GM12892 (cell line): Measurements from ENCODE around the gene KIRREL3.
A peak's percentile ranks its signal among the peaks of the same experiment; 100 is the strongest.

Experiments
- DNase-seq: peaks from one replicate; pipeline ENCODE4 v3.0.0; 2011; ENCODE audit not compliant: insufficient read length
- FAIRE-seq: peaks from 2 replicates; lab custom pipeline; 2011; peaks lifted over from hg19 to GRCh38; lab: Jason Lieb, UNC
- POLR2A ChIP-seq: IDR thresholded peaks from 2 replicates; pipeline ENCODE4 v1.6.1; 2011; ENCODE audit warnings: low read depth, low read length, control low read depth
- POLR2AphosphoS5 ChIP-seq: IDR thresholded peaks from 2 replicates; pipeline ENCODE4 v1.6.1; 2011; ENCODE audit warnings: low read depth, low read length, control low read depth
- TAF1 ChIP-seq: IDR thresholded peaks from 2 replicates; pipeline ENCODE4 v1.6.1; 2011; ENCODE audit warnings: low read depth, mild to moderate bottlenecking, control low read depth, low read length, borderline replicate concordance

The KIRREL3 gene

DNA sequence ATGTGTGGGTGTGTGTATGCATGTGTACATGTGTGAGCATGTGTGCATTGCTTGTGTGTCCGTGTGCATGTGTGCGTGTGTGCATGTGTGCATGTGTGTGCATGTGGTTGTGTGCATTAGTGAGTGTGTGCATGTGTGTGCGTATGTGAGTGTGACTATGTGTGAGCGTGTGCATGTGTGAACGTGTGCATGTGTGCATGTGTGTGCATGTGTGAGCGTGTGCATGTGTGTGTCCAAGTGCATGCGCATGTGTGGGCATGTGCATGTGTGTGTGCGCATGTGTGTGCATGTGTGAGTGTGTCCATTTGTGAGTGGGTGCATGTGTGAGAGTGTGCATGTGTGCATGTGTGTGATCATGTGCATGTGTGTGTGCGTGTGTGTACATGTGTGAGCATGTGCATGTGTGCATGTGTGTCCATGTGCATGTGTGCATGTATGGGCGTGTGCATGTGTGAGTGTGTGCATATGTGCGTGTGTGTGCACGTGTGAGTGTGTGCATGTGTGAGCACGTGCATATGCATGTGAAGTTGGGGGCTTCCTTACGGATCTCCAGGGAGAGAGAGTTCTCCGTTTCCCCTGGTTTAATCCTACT lies 549.3 kb downstream of the KIRREL3 start:
- no peak for TF ChIP-seq TAF1
- TF ChIP-seq POLR2A = no peak
- no peak for TF ChIP-seq POLR2AphosphoS5
- DNase-seq (no peak), FAIRE-seq (no peak)

DNA sequence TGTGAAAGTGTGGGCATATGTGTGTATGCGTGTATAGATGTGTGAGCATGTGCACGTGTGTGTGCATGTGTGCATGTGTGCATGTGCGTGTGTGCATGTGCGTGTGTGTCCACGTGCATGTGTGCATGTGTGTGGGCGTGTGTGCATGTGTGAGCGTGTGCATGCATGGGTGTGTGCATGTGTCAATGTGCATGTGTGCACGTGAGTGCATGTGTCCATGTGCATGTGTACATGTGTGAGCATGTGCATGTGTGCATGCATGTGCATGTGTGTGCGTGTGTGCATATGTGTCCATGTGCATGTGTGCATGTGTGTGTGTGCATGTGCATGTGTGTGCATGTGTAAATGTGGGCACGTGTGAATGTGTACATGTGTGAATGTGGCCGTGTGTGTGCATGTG lies 549.8 kb downstream of the KIRREL3 start:
- no peak for TF ChIP-seq POLR2A
- no peak for TF ChIP-seq POLR2AphosphoS5
- no peak for TF ChIP-seq TAF1
- no peak for DNase-seq
- peak; percentile 63 for FAIRE-seq

DNA sequence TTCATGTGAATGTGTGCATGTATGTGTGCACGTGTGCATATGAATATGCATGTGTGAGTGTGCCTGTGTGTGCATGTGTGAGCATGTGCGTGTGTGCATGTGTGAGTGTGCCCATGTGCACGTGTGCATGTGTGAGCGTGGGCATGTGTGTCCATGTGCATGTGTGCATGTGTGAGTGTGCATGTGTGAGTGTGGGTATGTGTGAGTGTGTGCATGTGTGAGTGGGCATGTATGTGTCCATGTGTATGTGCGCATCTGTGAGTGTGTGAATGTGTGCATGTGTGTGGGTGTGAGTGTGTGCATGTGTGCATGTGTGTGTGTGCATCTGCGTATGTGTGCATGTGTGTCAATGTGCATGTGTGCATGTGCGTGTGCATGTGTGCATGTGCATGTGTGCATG lies 550.4 kb downstream of the KIRREL3 start:
- no peak for TF ChIP-seq POLR2AphosphoS5
- no peak for TF ChIP-seq POLR2A
- no peak for TF ChIP-seq TAF1
- FAIRE-seq (no peak), DNase-seq (no peak)

DNA sequence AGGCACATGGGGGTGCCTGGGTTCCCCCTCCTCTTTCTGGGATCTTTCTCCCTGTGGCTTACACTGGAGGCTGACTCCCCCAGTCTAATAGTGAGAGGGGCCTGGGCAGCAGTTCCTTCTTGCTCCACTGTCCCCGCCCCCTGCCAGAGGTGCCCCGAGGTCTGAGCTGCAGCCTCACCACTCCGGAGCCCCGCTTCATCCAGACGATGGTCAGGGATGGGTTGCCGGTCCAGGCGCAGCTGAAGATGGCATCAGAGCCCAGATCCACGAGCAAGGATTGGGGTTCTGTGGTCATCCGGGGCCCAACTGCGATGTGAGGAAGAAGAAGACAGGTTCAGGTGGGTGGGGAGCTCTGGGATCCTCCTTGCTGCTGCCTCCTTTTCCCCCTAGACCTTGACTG lies 554.0 kb downstream of the KIRREL3 start:
- DNase-seq (no peak), FAIRE-seq (no peak)
- TF ChIP-seq TAF1 = no peak
- TF ChIP-seq POLR2A = no peak
- no peak for TF ChIP-seq POLR2AphosphoS5

DNA sequence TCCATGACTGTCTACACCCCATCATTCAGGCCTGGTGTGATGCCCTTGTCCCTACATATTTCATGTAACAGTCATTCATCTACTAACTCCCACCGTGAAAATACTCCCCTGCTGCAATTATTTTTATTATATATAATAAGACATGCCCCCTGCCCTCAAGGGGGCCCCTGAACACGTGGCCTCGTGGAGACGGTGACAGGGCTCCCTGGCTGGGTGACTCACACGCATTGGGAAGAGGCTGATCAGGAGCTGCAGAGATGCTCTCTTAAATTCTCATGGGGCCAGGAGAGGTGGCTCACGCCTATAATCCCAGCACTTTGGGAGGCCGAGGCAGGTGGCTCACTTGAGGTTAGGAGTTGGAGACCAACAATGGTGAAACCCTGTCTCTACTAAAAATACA lies 556.5 kb downstream of the KIRREL3 start:
- no peak for TF ChIP-seq TAF1
- TF ChIP-seq POLR2A = no peak
- TF ChIP-seq POLR2AphosphoS5 = no peak
- no peak for DNase-seq
- FAIRE-seq = no peak

GRCh38 chr11:126443120-126443519 lies 557.5 kb downstream of the KIRREL3 start:
- FAIRE-seq = no peak
- DNase-seq = no peak
- TF ChIP-seq POLR2AphosphoS5 (no peak), TAF1 (no peak), POLR2A (no peak)

- peak; percentile 90 for DNase-seq
- peak; percentile 90 for FAIRE-seq
- TF ChIP-seq TAF1 = no peak
- no peak for TF ChIP-seq POLR2A
- TF ChIP-seq POLR2AphosphoS5 = no peak
Measured at GRCh38 chr11:126440792-126441514, 559.6 kb downstream of the KIRREL3 start.

GRCh38 chr11:126440276-126440675 lies 560.3 kb downstream of the KIRREL3 start:
- FAIRE-seq (no peak), DNase-seq (no peak)
- TF ChIP-seq POLR2A = no peak
- TF ChIP-seq POLR2AphosphoS5 = no peak
- TF ChIP-seq TAF1 = no peak

DNA sequence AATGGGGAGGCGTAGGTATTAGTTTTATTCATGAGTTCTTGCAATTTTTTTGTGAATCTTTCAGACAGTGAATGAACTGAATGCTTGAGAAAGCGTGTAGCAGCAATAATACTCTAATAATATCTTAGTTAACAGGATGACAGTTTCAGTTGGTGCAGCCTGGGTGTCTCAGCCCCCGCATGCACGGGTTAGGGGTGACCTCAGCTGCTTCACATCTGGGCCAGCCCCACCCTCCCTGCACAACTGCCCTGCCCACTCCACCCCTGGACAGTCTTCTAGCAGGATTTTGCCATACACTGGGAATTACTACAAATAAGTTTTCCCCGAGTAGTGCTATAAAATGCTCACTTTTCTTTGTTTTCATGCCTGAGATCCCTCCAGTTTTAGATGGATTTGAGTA lies 561.9 kb downstream of the KIRREL3 start:
- no peak for FAIRE-seq
- no peak for TF ChIP-seq TAF1
- no peak for TF ChIP-seq POLR2AphosphoS5
- TF ChIP-seq POLR2A = no peak
- no peak for DNase-seq

DNA sequence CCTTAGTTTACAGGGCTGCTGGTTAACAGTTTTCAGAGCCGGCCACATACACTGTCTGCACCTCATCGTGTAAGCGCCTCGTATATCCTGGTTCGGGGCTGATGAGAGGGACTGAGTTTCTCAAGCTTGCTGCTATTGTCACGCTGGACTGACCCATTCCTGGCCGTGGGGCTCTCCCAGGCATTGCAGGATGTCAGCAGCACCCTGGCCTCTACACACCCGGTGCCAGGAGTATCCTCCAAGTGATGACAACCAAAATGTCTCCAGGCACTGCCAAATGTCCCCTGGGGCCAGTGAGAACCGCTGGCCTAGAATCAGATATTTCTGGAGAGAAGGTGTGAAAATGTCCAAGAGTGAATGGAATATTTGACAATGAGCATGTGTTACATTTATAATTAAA lies 562.3 kb downstream of the KIRREL3 start:
- no peak for TF ChIP-seq POLR2AphosphoS5
- TF ChIP-seq POLR2A = no peak
- TF ChIP-seq TAF1 = no peak
- DNase-seq = no peak
- no peak for FAIRE-seq

GRCh38 chr11:126437731-126438130 lies 562.8 kb downstream of the KIRREL3 start:
- TF ChIP-seq POLR2A (no peak), POLR2AphosphoS5 (no peak), TAF1 (no peak)
- DNase-seq (no peak), FAIRE-seq (no peak)

DNA sequence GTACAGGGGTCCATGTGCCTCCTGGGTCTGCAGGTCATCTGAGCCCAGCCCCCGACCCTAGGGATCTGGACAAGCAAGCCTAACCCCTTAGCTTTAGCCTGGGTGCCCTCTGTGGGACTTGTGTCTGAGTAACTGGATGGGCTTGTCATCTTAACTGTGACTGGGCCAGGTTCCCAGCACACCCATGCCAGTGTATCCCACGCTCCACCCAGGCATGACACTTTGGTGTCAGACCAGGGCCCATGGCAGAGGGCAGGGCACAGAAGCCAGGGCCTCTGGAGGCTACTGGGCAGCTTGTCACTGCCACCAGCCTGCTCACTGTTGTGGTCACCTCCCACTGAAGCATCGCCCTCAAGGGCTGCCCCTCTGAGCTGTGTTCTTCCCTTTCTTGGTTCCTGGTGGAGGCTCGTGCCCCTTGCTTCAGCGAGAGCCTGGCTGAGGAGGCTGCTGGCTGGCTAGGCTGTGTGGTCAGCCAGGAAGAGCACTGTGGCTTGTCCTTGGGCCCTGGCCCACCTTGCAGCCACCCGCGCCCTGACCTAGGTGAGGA lies 564.3 kb downstream of the KIRREL3 start:
- DNase-seq (no peak), FAIRE-seq (no peak)
- no peak for TF ChIP-seq TAF1
- TF ChIP-seq POLR2AphosphoS5 = no peak
- TF ChIP-seq POLR2A = no peak

- TF ChIP-seq POLR2AphosphoS5 (no peak), TAF1 (no peak), POLR2A (no peak)
- FAIRE-seq = no peak
Measured at GRCh38 chr11:126434950-126435335, 565.6 kb downstream of the KIRREL3 start.

More at GRCh38 chr11:126434950-126435335, 565.6 kb downstream of the KIRREL3 start:
- DNase-seq = no peak
